ENCODE data around the gene ATP6V0C. TPM values are rescaled to one million over a fixed set of nuclear protein-coding genes. Genes with fewer than 3 reads are reported as not detected.

Gene ATP6V0C
- total and polyA plus RNA-seq, 2 of the 13 experiments (the other 11 are each of a cell fraction or from before 2014, with no cell fraction given), result 10.4 to 20.1 TPM

- TF ChIP-seq, protein P1, sequence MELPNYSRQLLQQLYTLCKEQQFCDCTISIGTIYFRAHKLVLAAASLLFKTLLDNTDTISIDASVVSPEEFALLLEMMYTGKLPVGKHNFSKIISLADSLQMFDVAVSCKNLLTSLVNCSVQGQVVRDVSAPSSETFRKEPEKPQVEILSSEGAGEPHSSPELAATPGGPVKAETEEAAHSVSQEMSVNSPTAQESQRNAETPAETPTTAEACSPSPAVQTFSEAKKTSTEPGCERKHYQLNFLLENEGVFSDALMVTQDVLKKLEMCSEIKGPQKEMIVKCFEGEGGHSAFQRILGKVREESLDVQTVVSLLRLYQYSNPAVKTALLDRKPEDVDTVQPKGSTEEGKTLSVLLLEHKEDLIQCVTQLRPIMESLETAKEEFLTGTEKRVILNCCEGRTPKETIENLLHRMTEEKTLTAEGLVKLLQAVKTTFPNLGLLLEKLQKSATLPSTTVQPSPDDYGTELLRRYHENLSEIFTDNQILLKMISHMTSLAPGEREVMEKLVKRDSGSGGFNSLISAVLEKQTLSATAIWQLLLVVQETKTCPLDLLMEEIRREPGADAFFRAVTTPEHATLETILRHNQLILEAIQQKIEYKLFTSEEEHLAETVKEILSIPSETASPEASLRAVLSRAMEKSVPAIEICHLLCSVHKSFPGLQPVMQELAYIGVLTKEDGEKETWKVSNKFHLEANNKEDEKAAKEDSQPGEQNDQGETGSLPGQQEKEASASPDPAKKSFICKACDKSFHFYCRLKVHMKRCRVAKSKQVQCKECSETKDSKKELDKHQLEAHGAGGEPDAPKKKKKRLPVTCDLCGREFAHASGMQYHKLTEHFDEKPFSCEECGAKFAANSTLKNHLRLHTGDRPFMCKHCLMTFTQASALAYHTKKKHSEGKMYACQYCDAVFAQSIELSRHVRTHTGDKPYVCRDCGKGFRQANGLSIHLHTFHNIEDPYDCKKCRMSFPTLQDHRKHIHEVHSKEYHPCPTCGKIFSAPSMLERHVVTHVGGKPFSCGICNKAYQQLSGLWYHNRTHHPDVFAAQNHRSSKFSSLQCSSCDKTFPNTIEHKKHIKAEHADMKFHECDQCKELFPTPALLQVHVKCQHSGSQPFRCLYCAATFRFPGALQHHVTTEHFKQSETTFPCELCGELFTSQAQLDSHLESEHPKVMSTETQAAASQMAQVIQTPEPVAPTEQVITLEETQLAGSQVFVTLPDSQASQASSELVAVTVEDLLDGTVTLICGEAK (IDR thresholded peaks at IDR 0.05), result no peak
- TF ChIP-seq, protein P1 (CRISPR knock-in tag; IDR thresholded peaks at IDR 0.05), result 0 out of 2 replicates have a peak, but pooled peaks have one; percentile 13
- TF ChIP-seq SRY (CRISPR knock-in tag; IDR thresholded peaks at IDR 0.05) (peak; percentile 12; the same call in 1 of the 2 replicates), SP2 (CRISPR knock-in tag; IDR thresholded peaks at IDR 0.05) (0 out of 2 replicates have a peak, but pooled peaks have one; percentile 0)
Measured at GRCh38 chr16:2473446-2473926, 40.3 kb upstream of the ATP6V0C start (continued).
